Middle frontal gyrus (tissue), 1 donor: ENCODE results near the gene TOMM40L.
A peak's percentile ranks its signal among the peaks of the same experiment; 100 is the strongest.

ENCODE experiments used
- DNase-seq: peaks from one replicate; pipeline ENCODE4 v3.0.0-alpha.2; 2015; ENCODE audit warnings: low spot score; ENCODE audit errors: extremely low spot score

The TOMM40L gene

DNA sequence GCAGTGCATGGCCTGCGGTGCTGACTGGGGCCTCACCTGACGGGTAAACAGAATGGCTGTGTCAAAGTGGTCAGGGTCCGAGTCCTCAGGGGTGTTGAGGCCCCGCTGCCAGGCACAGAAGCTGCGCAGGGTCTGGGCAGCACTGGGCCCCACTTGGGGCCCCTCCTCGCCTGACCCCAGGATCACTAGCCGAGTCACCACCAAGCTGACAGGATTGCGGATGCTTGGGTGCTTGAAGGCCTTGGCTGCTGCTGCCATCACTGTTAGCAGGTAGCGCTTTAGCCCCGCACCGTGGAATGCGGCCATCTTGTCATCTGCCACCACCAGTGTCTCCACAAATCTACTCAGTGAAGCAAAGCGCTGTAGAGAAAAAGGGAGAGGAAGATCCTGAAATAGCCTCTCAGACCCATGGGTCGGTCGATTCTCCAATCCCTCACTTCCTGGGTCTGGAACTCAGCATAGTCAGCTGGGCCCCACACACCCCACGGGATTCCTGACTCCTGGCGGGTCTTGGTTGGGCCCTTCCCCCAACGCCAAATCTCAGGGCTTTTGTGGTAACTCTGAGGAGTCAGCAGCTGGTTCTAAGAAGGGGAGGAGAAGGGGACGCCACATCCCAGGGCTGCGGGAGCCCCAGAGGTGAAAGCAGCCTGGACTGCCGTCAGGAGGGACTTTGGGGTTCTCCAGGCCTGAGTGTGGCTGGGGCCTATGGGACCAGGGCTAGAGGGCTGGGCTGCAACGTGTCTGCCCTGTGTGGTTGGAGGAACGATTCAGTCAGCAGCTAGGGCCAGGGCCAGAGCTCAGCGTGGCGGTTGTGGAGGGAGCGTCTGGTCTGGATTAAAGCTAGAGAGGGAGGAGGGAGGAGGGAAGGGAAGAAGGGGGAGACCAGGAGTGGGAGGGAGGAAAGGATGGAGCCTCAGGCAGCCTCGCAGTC, 29.1 kb upstream of the TOMM40L start:
- DNase-seq = no peak

DNA sequence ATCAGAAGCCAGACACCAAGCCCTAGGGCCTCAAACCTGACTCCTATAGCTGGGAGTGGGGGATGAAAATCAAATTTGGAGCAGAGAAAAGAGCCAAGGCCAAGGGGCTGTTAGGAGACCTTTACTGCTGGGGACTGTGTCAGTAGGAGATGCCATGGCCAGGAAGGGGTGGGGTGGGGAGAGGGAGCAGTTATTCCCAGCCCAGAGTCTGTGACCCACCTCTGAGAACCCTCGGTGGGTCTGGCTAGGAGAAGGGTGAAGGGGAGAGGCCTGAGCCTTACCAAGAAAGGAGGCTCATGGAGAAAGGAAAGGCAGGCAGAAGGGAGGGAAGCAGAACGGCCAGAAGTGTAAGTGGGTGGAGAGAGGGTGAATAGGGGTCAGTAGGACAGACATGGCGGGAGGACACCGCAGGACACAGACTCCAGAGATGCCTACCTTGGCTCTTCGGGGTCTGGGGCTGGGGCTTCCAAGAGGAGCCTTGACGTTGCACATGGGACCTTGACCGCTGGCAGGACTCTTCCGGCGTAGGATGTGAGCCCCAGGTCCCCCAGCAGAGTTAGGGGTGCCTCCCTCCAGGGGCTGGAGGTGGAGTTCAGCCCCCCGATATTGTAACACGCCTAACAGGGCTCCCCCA, 28.2 kb upstream of the TOMM40L start:
- no peak for DNase-seq

DNA sequence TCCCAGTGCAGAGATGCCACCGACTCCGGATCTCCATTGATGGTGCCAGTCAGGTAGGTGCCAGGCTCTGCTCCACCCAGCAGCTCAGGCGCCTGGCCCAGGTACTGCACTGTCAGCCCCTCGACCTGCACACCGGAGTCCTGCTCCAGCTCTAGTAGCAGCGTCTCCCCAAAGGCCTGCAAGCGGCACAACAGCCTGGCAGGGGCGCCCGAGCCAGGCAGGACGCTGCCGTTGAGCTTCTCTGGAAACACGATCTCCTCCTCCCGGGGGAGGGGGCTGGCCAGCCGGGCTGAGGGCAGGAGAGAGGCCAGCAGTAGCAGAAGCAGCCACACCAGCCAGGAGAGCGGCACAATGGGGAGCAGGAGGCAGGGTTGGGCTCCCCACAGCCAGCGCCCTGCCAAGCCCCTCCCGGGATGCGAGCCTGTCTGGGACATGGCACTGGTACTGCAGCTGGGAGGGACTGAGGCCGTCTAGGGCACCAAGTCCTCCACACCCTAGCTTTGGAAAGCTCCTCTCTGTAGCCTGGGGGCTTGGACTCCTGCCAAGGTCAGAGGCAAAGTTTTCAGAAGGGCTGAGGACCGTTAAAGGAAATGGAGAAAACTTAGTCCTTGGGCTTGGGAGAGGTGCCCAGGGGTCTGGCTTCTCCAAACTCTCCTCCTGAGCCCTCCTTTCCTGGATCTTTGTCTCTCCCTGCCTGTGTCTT, 27.5 kb upstream of the TOMM40L start:
- DNase-seq = no peak

DNA sequence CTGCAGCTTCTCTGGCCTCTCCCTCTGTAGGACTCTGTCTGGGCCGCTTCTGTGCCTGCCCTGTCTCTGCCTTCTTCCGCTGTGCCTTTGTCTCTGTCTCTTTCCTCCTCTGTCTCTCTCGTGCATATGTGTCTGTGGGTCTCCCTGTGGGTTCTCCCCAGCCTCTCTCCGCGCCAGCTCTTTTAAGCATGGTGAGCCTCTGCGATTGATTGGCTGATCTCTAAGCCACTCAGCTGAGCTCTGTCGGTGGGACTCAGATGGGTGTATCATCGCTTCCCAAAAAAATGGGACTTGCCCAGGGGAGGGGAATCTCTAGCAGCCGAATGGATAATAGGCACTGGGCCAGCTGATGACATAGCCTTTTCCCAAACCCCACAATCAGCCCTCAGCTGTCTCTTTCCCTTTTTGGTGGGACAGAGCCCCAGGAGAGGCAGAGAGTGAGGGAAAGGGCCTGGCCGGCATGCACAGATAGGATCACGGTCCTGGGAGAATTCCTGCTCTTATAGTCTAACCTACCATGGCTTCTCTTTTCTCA, 26.9 kb upstream of the TOMM40L start, which contains the start of gene ADAMTS4:
ADAMTS4 (minus strand) TSS at position 158 of the 535 bp plus-strand sequence. CDS start 427 bp downstream, outside the sequence.
- DNase-seq = peak; percentile 68

DNA sequence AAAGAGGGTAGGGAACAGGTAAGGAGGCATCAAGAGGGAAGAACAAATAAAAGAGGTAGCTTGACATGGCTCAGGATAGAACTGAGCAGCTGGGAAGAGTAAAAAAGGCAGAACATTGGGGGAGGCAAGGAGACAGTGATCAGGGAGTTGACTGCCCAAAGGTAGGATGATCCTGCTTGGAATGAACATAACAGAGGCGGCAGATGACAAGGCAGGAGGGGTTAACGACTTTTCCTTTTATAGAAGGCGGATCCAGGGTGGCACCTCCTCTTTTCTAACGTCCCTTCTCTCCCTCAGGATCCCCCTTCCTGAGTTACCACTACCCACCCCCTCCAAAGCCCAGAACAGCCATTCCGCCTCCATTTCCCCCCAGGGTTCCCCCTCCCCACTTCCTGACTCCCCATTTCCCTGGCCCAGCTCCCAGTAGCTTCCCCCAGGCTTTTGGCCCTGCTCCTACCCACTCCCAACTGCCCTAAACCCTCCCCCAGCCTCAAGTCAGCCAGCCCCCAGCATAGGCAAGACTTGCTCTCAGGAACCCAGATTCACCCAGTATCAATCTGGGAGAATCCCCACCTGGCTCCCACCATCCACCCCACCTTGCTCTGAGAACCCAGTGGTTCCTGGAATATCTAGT, 26.2 kb upstream of the TOMM40L start:
- no peak for DNase-seq

DNA sequence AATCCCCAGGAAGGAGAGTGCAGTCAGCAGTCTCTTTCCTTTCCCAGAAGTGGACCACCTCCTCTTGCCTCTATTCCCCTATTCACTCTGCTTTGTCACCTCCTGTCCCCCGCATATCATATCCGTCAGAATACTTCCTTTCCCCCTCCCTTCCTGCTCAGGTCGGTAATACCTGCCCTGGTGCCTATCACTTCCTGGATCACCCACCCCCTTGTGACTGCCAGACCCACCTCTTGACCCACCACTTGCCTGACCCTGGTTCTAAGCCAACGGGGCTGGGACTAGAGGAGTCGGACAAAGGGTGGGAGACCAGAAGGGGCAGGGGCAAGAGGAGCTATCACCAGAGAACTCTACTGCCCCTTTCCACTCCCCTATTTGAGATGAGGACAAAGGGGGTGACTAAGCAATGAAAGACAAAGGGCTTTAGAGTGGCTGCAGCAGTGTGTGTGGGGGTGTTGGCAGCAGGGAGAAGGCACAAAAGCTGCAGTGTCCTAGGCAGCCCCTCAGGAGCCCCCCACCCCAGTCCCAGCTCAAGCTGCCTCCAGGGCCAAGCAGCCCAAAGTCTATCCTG, 25.4 kb upstream of the TOMM40L start:
- DNase-seq = peak; percentile 58

DNA sequence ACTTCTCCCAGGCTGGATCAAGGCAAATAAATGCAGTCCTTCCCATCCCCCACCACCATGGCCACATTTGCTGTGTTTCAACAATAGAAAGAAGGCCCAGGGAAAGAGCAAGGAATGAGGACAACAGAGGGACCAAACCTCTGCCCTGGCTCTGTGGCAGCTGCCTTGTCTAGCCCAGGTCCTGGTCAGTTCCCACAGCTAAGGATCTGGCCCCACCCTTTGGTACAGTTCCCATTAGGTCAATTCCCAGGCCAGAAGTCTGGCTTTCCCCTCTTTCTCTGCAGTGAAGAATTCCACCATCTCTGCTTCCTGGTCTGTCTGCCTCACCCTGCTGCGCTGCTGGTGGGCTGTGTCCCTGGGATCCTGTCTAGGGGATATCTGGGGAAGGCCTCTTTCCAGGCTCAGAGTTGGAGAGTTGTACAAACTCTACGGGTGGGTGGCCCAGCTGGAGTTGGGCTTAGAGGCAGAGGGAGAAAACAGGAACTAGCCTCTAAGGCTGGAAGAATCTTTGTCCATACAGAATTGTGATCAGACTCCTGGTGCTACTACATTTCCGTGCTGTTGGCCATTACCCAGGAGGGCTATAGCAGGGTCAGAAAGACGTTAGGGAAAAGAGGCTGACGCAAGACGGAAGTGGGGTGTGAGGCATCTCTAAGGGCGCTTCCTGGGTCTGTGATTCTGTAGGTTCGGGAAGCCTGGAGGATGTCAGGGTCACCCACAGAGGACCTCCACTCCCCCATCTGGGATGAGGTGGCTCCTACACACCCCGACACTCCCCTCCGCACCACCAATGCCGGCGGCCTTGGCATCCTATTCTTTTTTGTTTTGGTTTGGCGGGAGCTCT, 24.6 kb upstream of the TOMM40L start:
- DNase-seq = no peak

DNA sequence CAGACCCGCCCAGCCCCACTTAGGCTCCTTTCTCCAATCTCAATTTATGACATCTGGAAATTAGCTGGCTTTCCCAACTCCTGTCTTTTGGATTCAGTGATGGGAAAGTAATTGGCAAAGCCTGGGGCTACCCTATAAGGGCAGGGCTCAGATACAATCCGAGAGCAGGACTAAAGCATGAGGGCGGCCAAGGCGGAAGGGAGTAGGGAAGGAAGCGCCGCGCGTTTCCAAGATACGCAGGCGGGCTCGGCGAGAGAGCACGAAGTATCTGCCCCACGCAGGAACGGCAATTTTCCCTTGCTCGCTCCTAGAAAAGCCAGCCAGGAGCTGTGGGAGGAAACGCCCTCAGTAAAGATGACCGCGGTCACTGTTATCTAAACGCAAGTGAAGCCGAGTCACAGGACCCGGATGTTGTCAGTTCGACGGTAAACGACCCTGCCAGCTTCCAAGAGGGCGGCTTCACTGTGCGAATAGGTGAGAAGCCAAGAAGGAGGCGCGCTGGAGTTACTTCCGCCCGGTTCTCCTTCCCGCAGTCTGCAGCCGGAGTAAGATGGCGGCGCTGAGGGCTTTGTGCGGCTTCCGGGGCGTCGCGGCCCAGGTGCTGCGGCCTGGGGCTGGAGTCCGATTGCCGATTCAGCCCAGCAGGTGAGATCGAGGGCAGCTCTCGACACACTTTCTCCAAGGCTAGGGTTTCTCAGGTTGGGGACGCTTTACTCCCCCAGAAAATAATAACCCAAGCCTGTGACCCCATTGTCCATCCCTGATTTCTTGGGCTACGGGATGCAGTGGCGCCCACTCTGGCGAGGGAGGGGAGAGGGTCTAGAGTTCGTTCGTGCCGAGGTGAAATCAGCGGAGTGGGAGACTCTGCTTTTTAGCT, 23.8 kb upstream of the TOMM40L start, which contains the start of gene NDUFS2:
NDUFS2 (plus strand) TSS at position 532 of the 877 bp plus-strand sequence; CDS start at position 551, 19 bp downstream.
- peak; percentile 100 for DNase-seq

DNA sequence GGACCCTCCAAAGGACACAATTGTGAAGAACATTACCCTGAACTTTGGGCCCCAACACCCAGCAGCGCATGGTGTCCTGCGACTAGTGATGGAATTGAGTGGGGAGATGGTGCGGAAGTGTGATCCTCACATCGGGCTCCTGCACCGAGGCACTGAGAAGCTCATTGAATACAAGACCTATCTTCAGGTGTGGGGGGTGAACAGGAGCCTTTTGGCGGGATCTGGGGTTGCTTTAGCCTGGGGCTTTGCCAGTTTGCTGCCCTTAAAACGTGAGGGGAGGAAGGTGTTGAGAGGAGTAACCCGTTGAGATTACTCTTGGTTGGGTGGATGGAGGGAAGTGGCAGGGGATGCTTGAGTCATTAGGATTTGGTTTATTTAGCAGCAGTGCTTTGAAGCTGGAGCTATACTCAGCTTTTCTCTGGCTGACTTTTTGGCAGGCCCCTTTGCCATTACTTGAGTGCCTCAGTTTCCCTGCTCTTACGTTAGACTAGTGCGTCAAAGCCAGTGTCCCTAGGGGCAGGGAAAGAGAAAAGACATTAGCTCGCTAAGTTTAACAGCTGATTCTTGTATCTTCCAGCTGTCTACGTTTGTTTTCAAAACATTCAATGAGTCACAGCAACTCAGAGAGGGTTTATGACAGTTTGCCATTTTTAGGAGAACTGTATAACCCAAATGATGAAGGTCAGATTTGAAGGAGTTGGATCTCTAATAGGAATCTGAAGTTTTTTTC, 19.3 kb upstream of the TOMM40L start:
- DNase-seq = no peak

DNA sequence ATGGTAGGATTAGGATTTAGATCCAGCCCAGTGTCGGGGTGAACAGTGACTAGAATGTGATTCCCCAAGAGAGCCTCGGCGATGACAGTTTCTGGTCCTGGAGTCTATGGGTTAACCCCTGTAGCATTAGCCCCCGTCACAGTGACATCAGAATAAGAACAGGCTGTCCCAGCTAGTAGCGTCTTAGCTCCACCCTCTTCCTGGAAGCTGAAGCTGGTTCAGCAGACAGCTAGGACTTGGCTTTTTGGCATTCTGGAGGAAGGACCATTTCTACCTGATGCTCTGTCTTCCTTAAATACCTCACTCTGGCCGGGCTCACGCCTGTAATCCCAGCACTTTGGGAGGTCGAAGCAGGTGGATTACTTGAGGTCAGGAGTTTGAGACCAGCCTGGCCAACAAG, 18.7 kb upstream of the TOMM40L start:
- DNase-seq = no peak

DNA sequence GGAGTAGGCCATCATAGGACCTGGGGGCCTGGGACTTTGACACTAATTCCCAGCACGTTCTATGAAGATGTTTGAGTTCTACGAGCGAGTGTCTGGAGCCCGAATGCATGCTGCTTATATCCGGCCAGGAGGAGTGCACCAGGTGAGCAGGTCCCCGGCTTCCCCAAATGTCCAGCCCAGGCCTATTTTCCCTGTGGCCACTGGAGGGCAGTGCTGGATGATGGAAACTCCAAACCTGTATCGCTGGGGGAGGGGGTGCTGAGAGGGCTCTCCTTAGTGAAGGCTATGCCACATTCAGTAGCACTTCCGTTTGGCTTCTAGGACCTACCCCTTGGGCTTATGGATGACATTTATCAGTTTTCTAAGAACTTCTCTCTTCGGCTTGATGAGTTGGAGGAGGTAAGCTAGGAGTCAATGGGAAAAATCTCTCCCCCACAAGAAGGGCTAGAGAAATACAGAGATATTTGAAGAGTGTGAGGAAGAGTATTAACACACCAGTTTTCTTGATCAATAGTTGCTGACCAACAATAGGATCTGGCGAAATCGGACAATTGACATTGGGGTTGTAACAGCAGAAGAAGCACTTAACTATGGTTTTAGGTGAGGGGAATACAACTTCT, 16.0 kb upstream of the TOMM40L start:
- DNase-seq = peak; percentile 62

DNA sequence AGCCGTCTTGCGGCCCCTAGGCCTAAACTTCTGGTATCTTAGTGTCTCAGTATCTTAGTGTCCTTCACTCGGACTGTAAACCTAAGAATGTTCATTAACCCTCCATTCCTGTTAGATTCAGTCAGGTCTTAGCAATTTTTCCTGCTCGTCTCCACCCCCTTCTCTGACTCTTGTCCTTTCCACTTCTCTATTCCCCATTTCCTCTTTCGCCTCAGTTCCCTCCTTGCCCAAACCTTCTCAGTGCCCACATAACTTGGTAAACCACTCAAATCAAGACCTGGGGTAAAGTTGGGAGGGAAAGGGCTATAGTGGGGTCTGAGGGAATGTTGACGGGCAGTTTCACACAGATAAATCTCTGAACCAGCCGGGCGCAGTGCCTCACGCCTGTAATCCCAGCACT, 11.5 kb upstream of the TOMM40L start:
- DNase-seq = no peak

DNA sequence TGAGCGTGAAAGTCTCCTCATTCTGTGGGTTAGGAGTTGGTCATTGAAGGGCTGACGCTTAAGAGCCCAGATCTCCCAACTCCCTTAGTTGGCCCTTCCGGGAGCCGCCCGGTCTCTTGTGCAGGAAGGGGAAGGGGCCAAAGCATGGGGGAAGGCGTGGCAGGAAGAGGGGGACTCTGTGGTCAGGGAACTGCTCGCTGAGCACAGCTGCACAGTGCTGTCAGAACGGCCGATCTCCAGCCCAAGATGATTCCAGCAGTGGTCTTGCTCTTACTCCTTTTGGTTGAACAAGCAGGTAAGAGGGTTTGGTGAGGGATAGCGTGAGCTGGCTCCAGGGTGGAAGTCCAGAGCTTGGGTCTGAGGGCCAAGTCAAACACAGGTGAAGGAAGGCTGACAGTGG, 10.8 kb upstream of the TOMM40L start, which contains the start of gene FCER1G:
FCER1G (plus strand) TSS at position 220 of the 400 bp plus-strand sequence; CDS start at position 247, 27 bp downstream.
- DNase-seq = no peak

DNA sequence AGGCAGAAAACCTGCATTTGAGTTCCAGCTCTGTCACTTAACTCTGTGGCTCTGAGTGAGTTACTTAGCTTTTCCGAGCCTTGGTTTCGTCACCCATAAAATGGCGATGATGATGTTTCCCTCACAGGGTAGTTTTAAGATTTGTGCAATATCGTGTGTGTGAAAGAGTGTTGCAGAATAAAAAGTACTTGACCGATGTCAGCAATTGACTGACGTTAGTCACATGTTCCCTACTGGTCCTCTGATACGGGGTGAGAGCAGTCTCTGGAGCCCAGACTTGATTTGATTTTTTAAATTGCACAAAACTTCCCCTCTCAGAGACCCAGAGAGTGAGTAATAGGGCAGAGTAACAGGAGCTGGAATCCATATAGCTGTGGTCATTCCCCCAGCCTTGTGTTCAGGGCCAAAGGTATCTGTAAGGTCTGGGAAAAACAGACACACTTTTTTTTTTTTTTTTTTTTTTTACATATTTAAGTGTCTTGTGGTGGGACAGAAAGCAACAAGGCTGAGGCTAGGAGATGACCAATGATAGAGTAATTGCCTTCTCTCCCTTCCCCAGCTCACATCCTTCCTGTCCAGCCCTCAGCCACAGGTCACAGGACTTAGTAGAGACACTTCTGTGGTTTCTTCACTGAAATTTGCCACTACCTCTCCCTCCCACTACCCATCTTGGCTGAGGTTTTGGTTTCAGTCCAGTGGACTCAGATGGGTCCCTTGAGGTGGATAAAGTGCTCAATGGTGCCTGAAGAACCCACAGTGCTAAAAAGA, 8.7 kb upstream of the TOMM40L start:
- no peak for DNase-seq

DNA sequence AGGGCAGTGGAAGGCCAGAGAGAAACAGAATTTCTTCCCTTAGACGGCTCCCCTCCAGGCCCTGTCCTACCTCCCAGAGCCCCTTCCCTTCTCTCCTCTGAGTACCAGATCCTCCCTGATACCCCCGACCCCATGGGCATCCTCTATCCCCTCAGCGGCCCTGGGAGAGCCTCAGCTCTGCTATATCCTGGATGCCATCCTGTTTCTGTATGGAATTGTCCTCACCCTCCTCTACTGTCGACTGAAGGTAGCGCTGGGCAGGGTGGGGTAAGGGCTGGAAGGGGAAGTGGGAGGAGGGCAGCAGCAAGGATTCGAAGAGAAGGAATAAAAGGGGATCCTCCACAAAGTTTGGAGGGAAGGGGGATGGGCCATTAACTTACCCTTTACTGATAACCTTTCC, 8.0 kb upstream of the TOMM40L start:
- DNase-seq = no peak

DNA sequence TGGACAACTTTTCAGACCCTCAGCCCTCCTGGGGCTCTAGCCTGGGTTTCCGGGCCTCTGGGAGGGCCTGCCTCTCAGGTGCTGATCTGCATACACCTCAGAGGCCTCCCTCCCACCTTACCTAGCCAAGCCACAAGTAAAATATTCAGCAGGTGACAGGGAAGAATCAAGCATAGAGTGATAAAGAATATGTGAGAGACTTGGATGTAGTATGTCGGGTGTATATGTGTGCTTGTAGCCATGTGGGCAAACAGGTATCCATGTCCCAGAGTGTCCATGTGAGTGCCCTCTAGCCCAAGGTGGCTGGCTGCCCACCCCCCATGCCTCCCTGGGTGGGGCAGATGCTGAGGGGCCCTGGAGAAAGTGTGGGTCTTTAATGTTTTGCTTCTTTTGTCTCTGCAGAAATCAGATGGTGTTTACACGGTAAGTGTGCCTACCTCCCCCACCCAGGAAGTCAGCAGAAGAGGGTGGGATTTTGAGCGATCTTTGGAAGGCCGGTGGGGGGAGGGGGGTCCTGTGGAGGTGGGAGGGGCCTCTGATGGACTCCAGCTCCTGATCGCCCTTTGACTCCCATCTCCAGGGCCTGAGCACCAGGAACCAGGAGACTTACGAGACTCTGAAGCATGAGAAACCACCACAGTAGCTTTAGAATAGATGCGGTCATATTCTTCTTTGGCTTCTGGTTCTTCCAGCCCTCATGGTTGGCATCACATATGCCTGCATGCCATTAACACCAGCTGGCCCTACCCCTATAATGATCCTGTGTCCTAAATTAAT, 7.4 kb upstream of the TOMM40L start:
- DNase-seq = no peak
